ENCODE measurements around the gene CEMIP2. TPM values are rescaled to one million over a fixed set of nuclear protein-coding genes. Genes with fewer than 3 reads are reported as not detected.
A peak's percentile ranks its signal among the peaks of the same experiment; 100 is the strongest.

CEMIP2 gene
- total RNA-seq, 3 donors from 2014 or later (not counting 1 experiment from before 2014, with no cell fraction given), result 204 to 326 (median 230) TPM

DNA sequence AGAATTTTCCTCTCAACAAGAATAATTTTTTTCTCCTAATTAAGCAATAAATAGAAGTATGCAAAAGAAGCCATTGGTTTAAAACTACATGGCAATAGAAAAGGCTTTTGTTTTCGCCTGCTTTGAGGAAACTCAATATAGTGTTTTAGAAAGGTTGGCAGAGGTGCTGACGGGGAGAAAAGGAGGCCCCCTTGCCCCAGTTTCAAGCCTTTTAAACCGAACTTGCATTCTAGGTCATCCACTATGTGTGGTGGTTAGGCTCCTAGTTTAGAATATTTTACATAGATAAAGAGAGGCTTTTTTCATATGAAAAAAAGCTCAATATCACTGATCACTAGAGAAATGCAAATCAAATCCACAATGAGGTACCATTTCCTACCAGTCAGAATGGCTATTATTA is 33.5 kb upstream of the CEMIP2 start:
- intact Hi-C loops (cut with micrococcal nuclease), result no loop called here
- ATAC-seq (no peak), DNase-seq (no peak)
- TF ChIP-seq, protein P1, sequence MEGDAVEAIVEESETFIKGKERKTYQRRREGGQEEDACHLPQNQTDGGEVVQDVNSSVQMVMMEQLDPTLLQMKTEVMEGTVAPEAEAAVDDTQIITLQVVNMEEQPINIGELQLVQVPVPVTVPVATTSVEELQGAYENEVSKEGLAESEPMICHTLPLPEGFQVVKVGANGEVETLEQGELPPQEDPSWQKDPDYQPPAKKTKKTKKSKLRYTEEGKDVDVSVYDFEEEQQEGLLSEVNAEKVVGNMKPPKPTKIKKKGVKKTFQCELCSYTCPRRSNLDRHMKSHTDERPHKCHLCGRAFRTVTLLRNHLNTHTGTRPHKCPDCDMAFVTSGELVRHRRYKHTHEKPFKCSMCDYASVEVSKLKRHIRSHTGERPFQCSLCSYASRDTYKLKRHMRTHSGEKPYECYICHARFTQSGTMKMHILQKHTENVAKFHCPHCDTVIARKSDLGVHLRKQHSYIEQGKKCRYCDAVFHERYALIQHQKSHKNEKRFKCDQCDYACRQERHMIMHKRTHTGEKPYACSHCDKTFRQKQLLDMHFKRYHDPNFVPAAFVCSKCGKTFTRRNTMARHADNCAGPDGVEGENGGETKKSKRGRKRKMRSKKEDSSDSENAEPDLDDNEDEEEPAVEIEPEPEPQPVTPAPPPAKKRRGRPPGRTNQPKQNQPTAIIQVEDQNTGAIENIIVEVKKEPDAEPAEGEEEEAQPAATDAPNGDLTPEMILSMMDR (IDR thresholded peaks at IDR 0.05), result no peak
- no peaks in the 10 kb centered on the region for H3K4me1 ChIP-seq (ENCODE audit: control insufficient read depth, insufficient read depth, low read length)
- Mint-ChIP-seq H3K4me1 (peaks cover under 1 to 2% of the 10 kb centered on the region in 2 donors), H3K9me3 (no peaks in the 10 kb centered on the region), H3K27ac (no peak overlapping the region), H3K36me3 (no peaks in the 10 kb centered on the region), H3K4me3 (no peak overlapping the region), H3K27me3 (ENCODE audit: low read depth in 2 of 2) (no peaks in the 10 kb centered on the region)
- 68% methylated on average over 3 of the region's 3 CpGs for WGBS (ENCODE audit: insufficient coverage)
- no peaks in the 10 kb centered on the region for H3K27me3 ChIP-seq (ENCODE audit: control insufficient read depth, insufficient read depth, low read length)
- no peak overlapping the region for H3K4me3 ChIP-seq (ENCODE audit: low read length)
- H3K9me3 ChIP-seq (ENCODE audit: control insufficient read depth, insufficient read depth, low read length), result no peaks in the 10 kb centered on the region
- no peak overlapping the region for H3K27ac ChIP-seq (ENCODE audit: low read length)
- no peaks in the 10 kb centered on the region for H3K36me3 ChIP-seq (ENCODE audit: control insufficient read depth, insufficient read depth, low read length)

DNA sequence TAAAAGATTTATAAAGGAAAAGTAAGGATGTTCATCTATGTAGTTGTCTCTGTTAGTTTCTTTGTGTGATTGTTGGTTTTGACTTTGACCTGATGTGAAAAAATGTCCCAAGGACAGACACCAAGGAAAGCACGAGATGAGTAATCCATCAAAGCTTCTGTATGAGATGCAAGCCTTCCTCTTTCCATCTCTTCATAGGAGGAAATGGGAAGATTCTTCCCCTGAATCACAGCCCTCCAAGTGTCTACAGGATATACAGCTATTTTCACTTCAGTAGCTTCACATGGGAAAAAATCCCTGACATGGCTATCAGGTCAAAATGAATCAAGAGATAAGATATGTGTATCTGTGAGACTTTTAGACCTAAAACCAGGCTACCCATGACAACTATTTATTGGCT is 29.0 kb upstream of the CEMIP2 start:
- H3K27ac Mint-ChIP-seq, result peak overlapping the region; percentile 70 to 86
- peak overlapping the region; percentile 71 for H3K27ac ChIP-seq (ENCODE audit: low read length)
- ATAC-seq (no peak), DNase-seq (no peak)
- H3K4me3 Mint-ChIP-seq, result peak overlapping the region; percentile 26
- H3K4me3 ChIP-seq (ENCODE audit: low read length), result no peak overlapping the region
- H3K36me3 ChIP-seq (ENCODE audit: control insufficient read depth, insufficient read depth, low read length), result no peaks in the 10 kb centered on the region
- intact Hi-C loops (cut with micrococcal nuclease), result loop anchor here (2.0 kb wide), 1 partner anchor 14 kb away; no protein-coding TSS in a partner anchor
- 60% methylated on average over 1 of the region's 1 CpG for WGBS (ENCODE audit: insufficient coverage)
- H3K9me3 ChIP-seq (ENCODE audit: control insufficient read depth, insufficient read depth, low read length), result no peaks in the 10 kb centered on the region
- no peaks in the 10 kb centered on the region for H3K9me3 Mint-ChIP-seq
- H3K27me3 Mint-ChIP-seq (ENCODE audit: low read depth in 2 of 2), result no peaks in the 10 kb centered on the region
- peaks cover 28% of the 10 kb centered on the region for H3K4me1 ChIP-seq (ENCODE audit: control insufficient read depth, insufficient read depth, low read length)
- peaks cover 26 to 28% of the 10 kb centered on the region in 2 donors for H3K4me1 Mint-ChIP-seq
- TF ChIP-seq, protein P1 (IDR thresholded peaks at IDR 0.05), result no peak
- no peaks in the 10 kb centered on the region for H3K27me3 ChIP-seq (ENCODE audit: control insufficient read depth, insufficient read depth, low read length)
- H3K36me3 Mint-ChIP-seq, result no peaks in the 10 kb centered on the region

DNA sequence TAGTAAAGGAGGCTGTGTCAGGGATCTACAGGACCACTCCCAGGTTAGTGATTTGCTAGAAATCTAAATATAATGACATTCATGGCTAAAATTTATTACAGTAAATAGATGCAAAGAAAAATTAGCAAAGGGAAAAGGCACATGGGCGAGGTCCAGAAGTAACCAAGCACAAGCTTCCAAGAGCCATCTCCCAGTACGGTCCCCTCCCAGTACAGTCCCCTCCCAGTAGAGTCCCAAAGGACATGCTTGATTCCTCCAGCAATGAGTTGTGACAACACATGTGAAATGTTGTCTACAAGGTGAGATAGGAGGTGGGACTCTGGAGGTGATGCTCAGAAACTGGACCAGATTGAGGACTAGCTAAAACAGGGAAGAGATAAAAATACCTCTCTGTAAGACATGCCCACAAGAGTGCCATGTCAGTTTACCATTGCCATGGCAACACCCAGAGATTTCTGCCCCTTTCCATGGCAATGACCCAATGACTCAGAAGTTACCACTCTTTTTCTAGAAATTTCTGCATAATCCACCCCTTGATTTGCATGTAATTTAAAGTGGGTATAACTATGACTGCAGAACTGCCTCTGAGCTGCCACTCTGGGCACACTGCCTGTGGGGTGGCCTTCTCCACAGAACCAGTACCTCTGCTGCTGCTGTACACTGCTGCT is 27.9 kb upstream of the CEMIP2 start:
- TF ChIP-seq, protein P1 (IDR thresholded peaks at IDR 0.05), result no peak
- Mint-ChIP-seq H3K9me3 (no peaks in the 10 kb centered on the region), H3K27ac (peak overlapping the region; percentile 86 to 91), H3K4me1 (peaks cover 32 to 36% of the 10 kb centered on the region in 2 donors), H3K27me3 (ENCODE audit: low read depth in 2 of 2) (no peaks in the 10 kb centered on the region), H3K36me3 (no peaks in the 10 kb centered on the region), H3K4me3 (peak overlapping the region; percentile 9)
- H3K27ac ChIP-seq (ENCODE audit: low read length), result peak overlapping the region; percentile 71
- H3K4me3 ChIP-seq (ENCODE audit: low read length), result no peak overlapping the region
- no peaks in the 10 kb centered on the region for H3K27me3 ChIP-seq (ENCODE audit: control insufficient read depth, insufficient read depth, low read length)
- no CpG with 5 or more reads among the region's 2 CpGs for WGBS (ENCODE audit: insufficient coverage)
- no peaks in the 10 kb centered on the region for H3K36me3 ChIP-seq (ENCODE audit: control insufficient read depth, insufficient read depth, low read length)
- peak in 1 of 2 donors; percentile 55 for DNase-seq
- peak in 1 of 3 donors; percentile 64 for ATAC-seq
- H3K4me1 ChIP-seq (ENCODE audit: control insufficient read depth, insufficient read depth, low read length), result peaks cover 28% of the 10 kb centered on the region
- H3K9me3 ChIP-seq (ENCODE audit: control insufficient read depth, insufficient read depth, low read length), result no peaks in the 10 kb centered on the region
- intact Hi-C loops (cut with micrococcal nuclease), result loop anchor here (2.0 kb wide), 1 partner anchor 13 kb away; no protein-coding TSS in a partner anchor

All from natural killer cell (primary cell).